ENCODE data around the gene WDR72.
"Not testable (repeated sequence)": the region's sequence is repeated elsewhere in the genome, so short reads cannot be mapped to it uniquely, and the experiment has no call there.

WDR72 gene

DNA sequence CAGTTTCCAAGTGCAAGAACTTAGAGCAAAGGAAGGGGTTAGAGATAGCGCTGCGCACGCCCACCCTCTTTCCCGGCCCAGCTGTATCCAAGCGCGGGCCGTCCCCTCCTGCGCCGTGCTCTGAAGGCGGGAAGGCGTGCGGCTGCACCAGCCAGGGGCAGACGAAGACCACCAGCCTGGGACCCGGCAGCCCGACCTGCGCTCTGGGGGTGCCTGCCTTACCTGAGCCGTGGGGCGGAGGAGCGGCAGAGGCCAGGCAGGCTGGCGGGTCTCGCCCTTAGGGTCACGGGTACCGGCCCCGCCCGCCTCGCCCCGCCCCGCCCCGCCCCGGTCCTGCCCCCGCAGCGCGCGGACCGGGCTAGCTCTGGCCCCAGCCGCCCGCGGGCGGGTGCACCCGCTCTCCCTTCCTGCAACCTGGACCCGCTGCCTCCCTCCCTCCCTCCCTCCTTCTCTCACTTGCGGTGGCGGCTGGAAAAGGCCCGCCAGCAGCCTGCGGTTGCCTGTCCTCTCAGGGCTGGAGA lies at the start of gene WDR72:
Gene WDR72 (minus strand): TSS at position 253 of the 521 bp plus-strand sequence. CDS start 26,514 bp downstream, outside the sequence.
- no peak for DNase-seq

DNA sequence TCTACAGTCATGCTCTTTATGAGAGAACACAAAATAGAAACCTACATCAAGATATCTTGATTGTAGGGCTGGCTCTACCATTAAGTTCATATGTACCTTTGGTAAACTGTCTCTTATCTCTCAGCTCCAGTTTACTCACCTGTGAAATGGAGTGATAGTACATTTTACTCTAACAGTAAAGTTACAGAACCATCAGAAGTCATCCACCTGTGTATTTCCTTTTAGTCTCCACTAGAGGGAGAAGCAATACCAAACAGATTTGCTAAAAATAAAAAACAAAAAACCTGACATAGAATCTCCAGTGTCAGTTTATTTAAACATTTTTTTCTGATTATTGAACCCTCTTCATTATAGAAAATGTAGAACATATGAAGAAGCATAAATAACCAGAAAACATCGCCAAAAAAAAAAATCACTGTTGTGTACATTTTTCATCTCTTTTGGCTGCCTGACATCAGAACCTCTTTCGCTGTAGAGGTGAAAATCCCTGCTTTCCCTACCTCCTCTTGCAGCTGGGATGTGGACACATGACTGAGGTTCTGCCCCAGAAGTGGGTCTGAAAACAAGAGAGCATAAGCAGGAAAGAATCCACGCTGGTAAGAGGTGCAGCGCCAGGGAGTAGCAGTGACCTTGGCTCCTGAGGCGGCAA lies 48.7 kb upstream of the WDR72 start:
- no peak for DNase-seq

DNA sequence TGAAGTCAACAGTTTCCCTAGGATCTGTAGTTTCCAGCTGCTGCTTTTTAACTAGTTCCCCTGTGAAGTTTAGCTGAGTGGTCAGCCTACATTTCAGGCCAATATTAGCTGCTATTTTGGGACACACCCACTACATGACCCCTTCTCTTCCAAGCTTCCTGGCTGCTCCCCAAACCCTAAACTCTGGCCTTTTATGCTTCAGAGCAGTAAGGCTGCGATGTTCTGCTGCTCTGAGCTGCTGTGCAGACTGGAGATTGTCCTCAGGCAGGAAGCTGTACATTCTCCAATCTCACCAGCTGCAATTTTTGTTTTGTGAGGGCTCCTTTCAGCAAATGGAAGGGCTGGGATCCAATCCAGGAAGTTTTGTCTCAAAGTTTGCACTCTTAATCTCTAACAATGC lies 48.0 kb upstream of the WDR72 start:
- DNase-seq = no peak

DNA sequence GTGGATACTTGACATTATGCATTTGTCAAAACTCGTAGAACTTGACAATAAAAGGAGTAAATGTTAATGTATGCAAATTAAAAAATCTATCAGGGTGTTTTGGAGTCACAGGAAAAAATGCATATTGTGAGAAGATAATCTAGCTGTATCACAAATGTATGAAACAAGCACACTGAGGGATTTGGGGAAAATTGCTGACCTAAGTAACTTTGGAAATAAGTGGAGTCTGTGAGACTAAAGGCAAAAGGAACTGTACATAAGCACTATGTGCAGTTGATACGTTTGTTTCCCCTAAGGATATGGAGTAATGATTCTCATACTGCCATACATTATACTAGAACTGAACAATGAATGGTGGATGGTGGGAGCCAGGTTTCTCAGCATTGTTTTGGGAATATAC lies 43.2 kb upstream of the WDR72 start:
- no peak for DNase-seq

DNA sequence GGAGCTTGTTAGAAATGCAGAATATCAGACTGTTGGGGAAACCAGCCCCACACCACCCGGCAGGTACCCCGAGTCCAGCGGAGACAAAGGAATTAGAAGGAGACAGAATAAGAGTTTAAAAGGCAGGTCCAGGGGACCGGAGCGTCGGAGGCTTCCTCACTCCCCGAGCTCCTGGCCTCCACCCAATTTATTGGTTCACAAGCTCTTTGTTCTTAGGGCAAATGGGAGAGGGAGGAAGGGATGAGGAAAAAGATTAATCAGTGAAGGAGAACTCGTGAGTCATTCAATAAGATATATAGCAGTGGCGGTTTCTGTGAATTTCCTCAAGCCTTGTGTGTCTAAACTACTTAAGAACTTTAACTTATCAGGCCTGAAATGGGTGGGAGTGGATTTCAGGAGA lies 32.1 kb upstream of the WDR72 start:
- DNase-seq = no peak

DNA sequence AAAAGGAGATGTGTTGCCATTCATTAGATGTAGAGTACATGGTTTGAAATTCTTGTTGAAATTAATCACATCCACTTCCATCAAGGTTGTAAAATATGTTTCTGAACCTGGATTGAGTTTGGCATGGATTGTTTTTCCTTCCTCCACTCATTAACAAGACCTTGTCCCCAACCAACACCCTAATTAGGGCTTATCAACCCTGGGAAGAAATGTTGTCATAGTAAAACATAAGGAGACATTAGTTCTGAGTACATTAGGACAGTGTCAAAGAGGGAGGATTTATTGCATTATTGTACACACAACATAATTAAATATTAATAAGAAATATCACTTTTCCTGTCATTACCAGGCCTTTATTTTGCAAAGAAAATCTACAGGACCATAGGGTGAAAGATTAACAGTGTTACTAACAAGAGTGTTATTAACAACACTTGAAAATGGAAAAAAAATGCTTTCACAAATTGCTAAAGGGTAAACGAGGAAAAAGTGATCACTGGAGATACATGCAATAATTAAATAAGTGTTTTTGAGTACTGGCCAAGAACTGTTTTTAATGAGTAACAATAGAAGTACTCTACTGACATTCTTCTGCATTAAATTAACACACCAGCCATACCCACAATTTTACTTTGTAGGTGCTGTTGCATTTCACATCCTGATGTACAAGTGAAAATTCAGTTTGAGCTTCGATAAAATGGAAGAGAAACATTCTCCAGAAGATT lies 30.4 kb upstream of the WDR72 start:
- DNase-seq = no peak

DNA sequence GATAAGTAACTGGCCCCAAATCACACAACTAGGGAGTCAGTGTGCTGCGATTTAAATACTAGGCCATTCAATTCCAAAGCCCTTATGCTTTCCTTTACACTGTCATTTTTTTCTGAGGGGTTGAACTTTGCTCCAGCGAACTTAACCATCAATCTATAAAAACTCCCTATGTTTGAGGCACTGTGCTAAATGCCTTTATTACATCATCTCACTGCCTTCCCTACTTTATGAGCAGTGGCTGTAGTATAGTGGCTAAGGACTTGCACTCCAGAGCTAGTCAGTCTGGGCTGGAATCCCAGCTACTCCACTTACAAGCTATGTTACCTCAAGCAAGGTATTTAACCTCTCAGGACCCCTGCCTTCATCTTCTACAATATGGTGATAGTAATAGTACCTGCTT lies 26.9 kb upstream of the WDR72 start:
- DNase-seq = no peak

DNA sequence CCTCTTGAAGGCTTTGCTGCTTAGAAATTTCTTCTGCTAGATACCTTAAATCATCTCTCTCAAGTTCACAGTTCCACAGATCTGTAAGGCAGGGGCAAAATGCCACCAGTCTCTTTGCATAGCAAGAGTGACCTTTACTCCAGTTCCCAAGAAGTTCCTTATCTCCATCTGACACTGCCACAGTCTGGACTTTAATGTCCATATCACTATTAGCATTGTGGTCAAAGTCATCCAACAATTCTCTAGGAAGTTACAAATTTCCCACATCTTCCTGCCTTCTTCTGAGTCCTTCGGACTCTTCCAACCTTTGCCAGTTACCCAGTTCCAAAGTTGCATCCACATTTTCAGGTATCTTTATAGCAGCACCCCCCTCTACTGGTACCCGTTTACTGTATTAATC lies 25.8 kb upstream of the WDR72 start:
- DNase-seq = not testable (repeated sequence)

DNA sequence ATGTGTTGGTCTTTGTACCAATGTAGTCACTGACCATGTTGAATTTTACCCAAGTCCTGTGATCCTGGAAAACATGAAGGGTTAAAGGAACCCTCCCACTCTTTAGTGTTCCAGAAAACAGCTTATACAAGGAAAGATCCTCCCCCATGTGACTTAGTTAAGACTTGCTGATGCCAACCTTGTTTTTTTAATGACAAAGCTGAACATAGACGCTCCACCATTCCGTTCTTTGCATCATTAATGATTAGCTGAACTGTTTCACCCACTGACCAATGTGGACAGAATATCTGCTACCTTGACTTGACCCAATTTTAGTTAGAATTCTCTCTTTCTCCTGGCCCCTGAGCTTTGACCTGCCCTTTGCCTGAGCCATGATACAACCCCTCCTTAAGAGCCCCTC lies 3.5 kb upstream of the WDR72 start:
- no peak for DNase-seq

- DNase-seq = no peak
Observed at GRCh38 chr15:53758412-53758811, 1.1 kb downstream of the WDR72 start.

GRCh38 chr15:53757906-53758305 lies 1.6 kb downstream of the WDR72 start:
- DNase-seq = no peak

DNA sequence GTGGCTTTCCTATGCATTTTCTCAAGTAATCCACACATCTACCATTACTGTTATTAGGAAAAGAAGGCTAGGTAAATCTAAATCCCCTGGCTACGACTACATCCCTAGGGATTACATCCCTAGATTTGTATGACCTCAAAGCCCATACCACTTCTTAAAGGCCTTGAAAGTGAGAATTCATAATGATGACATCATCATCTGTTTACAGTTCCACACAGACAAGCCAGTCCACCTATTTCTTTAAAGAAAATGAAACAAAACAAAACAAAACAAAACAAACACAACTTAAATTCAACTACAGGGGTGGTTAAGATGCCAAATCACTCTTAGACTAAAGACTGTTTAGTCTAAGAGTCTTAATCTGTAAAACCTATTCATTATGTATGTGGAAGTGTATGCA lies 5.7 kb downstream of the WDR72 start:
- DNase-seq = no peak

DNA sequence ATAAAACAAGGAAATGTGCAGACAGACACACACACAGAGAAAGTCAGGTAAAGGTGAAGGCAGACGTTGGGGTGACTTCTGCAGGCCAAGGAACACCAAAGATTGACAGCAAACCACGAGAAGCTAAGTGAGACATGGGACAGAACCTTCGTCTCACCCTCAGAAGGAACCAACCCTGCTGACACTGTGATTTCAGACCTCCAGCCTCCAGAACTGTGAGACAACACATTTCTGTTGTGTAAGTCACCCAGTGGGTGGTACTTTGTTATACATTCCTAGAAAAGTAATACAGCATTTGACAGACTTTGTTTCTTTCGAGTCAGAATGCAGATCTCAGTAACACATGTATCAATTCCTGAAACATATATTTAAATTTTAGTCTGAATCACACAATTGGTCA lies 7.1 kb downstream of the WDR72 start:
- no peak for DNase-seq

DNA sequence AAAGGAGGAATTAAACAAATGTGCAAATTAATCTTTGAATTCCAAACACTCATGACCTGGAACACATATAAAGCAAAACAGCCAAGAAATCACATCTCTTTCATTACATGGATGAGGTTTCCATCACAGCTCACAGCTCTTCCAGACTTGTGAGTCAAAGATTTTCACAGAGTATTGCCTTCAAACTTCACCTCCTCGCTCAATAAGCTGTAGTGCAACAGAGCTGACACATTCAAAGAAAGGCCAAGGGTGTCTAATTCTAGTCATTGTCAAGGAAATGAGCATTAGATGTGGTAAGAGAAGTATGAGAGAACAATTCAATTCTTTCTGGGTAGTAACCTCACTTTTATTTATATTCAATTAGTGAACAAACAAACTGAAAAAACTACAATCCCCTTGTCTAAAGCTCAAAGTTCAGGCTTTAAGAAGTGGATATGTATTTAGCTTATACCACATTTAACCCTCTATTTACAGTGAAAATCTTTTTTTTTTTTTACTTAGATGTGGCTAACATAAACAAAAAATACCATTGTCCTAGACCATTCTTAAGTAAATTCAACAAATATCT lies 11.9 kb downstream of the WDR72 start:
- no peak for DNase-seq

DNA sequence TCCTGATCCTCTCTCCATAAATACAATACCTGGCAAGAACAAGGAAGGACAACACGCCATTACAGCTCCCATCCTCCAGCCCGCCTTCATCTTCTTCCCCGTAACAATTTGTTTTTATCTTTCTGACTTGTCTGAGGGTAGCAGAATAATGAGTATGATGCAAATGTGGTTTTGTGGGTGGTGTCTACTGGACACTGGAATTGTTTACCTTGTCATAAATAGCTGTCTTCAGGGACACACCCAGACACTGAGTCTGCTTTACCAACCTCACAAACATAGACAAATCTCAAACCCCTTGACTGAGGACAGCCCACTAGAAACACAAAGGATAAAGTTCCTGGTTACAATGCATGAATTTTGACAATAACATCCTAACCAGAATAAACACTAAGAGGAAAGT lies 13.4 kb downstream of the WDR72 start:
- no peak for DNase-seq

DNA sequence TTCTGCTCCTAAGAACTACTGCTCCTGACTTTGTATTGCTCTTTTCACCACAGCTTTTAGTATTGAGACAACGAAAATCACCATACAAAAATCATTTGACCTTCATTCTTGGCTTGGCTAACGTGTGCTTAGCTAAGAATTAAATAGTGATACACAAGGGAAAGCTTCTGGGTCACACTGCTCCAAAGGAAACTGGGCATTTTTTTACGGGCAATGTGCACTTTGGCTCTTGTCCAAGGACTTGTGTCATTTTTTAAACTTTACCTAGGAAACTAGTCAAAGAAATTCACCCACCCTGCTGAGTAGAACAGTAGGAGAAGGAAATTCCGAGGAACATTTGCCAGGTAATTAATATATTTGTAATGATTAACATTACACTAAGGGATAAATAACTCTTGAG lies 19.8 kb downstream of the WDR72 start:
- no peak for DNase-seq

DNA sequence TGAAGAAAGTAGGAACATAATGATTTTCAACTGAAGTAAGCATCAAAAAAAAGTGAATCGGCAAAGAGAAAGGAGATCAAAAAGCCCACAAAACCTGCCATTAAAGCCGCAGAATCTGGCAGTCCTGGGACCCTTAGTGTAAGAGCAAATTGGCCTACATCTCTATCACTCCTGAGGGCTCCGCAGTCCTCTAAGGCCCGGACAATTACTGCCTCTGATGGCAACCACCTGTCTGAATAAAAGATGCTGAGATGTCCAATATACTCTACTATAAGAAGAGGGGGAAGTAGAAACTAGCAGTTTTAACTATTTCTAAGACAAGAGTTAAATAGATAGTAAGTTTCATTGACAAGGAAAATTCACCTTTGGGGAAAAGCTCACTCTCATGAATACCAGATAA lies 20.3 kb downstream of the WDR72 start:
- no peak for DNase-seq

- no peak for DNase-seq
Observed at GRCh38 chr15:53721334-53722087, 38.0 kb downstream of the WDR72 start.

GRCh38 chr15:53716909-53717876 lies 42.3 kb downstream of the WDR72 start:
- DNase-seq = no peak

GRCh38 chr15:53713218-53713617 lies 46.2 kb downstream of the WDR72 start:
- DNase-seq = no peak

- no peak for DNase-seq
Observed at GRCh38 chr15:53710906-53711305, 48.6 kb downstream of the WDR72 start.

GRCh38 chr15:53709821-53710220 lies 49.6 kb downstream of the WDR72 start:
- DNase-seq = no peak
